Measurements from ENCODE around the gene GRB14.

Gene GRB14

GRCh38 chr2:164593541-164593940 is 27.7 kb downstream of the GRB14 start:
- Histone ChIP-seq H3K9me3 (ENCODE audit: control insufficient read depth, low read length) (no peaks in the 10 kb centered on the region), H3K36me3 (ENCODE audit: control insufficient read depth, insufficient read depth, low read length) (no peaks in the 10 kb centered on the region), H3K4me1 (ENCODE audit: control insufficient read depth, insufficient read depth, low read length, poor library complexity, severe bottlenecking) (no peaks in the 10 kb centered on the region), H3K4me3 (ENCODE audit: insufficient read depth, low read depth, low read length, poor library complexity, severe bottlenecking) (no peak overlapping the region), H3K27ac (ENCODE audit: insufficient read depth, low read length, poor library complexity, severe bottlenecking) (no peak overlapping the region), H3K27me3 (replicated peaks; ENCODE audit: control insufficient read depth, insufficient read depth, low read length, poor library complexity, severe bottlenecking) (no peaks in the 10 kb centered on the region)
- no peak for DNase-seq

DNA sequence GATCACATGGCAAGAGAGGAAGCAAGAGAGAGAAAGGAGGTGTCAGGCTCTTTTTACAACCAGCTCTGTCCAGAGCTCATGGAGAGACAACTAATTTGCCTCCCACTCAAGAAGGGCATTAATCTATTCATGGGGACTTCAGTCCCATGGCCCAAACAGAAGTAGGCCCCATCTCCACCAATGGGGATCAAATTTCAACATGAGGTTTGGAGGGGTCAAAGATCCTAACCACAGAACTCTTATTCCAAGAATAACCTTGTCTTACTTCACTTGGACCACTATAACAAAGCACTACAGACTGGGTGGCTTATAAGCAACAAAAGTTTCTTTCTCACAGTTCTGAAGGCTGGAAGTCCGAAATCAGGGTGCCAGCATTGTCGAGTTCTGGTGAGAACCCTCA is 31.8 kb downstream of the GRB14 start:
- no peaks in the 10 kb centered on the region for H3K36me3 ChIP-seq (ENCODE audit: control insufficient read depth, insufficient read depth, low read length)
- H3K27ac ChIP-seq (ENCODE audit: insufficient read depth, low read length, poor library complexity, severe bottlenecking) = no peak overlapping the region
- H3K27me3 ChIP-seq (replicated peaks; ENCODE audit: control insufficient read depth, insufficient read depth, low read length, poor library complexity, severe bottlenecking) = no peaks in the 10 kb centered on the region
- no peak overlapping the region for H3K4me3 ChIP-seq (ENCODE audit: insufficient read depth, low read depth, low read length, poor library complexity, severe bottlenecking)
- H3K4me1 ChIP-seq (ENCODE audit: control insufficient read depth, insufficient read depth, low read length, poor library complexity, severe bottlenecking) = no peaks in the 10 kb centered on the region
- H3K9me3 ChIP-seq (ENCODE audit: control insufficient read depth, low read length) = no peaks in the 10 kb centered on the region
- DNase-seq = no peak

DNA sequence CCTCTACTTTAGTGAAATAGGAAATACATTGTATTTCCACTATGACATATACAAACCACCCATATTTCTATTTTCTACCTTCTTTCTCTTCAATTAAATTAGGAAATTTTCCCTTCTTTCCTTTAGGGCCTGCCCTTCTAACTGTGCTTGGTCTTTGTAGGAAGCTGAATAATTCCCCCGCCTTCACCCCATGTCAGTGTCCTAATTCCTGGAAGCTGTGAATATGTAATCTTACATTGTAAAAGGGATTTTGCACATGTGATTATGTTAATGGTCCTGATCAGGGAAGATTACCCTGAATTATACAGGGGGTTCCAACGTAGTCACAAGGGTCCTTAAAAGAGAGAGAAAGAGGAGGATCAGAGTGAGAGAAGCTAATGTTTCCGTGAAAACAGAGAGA is 40.2 kb downstream of the GRB14 start:
- Histone ChIP-seq H3K27me3 (replicated peaks; ENCODE audit: control insufficient read depth, insufficient read depth, low read length, poor library complexity, severe bottlenecking) (no peaks in the 10 kb centered on the region), H3K4me3 (ENCODE audit: insufficient read depth, low read depth, low read length, poor library complexity, severe bottlenecking) (no peak overlapping the region), H3K4me1 (ENCODE audit: control insufficient read depth, insufficient read depth, low read length, poor library complexity, severe bottlenecking) (no peaks in the 10 kb centered on the region), H3K36me3 (ENCODE audit: control insufficient read depth, insufficient read depth, low read length) (no peaks in the 10 kb centered on the region), H3K9me3 (ENCODE audit: control insufficient read depth, low read length) (no peaks in the 10 kb centered on the region), H3K27ac (ENCODE audit: insufficient read depth, low read length, poor library complexity, severe bottlenecking) (no peak overlapping the region)
- DNase-seq = no peak

- Histone ChIP-seq H3K4me1 (ENCODE audit: control insufficient read depth, insufficient read depth, low read length, poor library complexity, severe bottlenecking) (no peaks in the 10 kb centered on the region), H3K27ac (ENCODE audit: insufficient read depth, low read length, poor library complexity, severe bottlenecking) (no peak overlapping the region), H3K4me3 (ENCODE audit: insufficient read depth, low read depth, low read length, poor library complexity, severe bottlenecking) (no peak overlapping the region), H3K9me3 (ENCODE audit: control insufficient read depth, low read length) (no peaks in the 10 kb centered on the region), H3K36me3 (ENCODE audit: control insufficient read depth, insufficient read depth, low read length) (no peaks in the 10 kb centered on the region), H3K27me3 (replicated peaks; ENCODE audit: control insufficient read depth, insufficient read depth, low read length, poor library complexity, severe bottlenecking) (no peaks in the 10 kb centered on the region)
- DNase-seq = no peak
Measured at GRCh38 chr2:164574931-164575330, 46.4 kb downstream of the GRB14 start.

DNA sequence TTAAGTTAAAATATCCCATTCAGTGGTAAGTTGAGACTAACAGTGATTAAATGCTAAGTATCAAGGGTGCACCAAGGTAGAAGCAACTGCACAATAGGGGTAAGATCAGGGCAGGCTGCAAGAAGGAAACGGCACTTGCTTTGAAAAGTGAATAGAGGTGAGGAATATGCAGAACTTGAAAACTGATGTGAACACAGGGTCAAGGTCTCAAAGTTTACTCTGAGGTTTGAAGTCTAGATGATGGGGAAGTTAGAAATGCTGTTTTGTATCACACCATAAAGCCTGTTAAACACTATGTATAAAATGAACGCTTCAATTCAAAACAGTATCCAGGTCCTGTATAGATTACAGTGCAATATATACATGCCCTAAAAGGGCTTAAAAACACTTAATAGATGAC is 50.8 kb downstream of the GRB14 start:
- Histone ChIP-seq H3K27me3 (replicated peaks; ENCODE audit: control insufficient read depth, insufficient read depth, low read length, poor library complexity, severe bottlenecking) (no peaks in the 10 kb centered on the region), H3K4me1 (ENCODE audit: control insufficient read depth, insufficient read depth, low read length, poor library complexity, severe bottlenecking) (no peaks in the 10 kb centered on the region), H3K36me3 (ENCODE audit: control insufficient read depth, insufficient read depth, low read length) (no peaks in the 10 kb centered on the region), H3K4me3 (ENCODE audit: insufficient read depth, low read depth, low read length, poor library complexity, severe bottlenecking) (no peak overlapping the region), H3K27ac (ENCODE audit: insufficient read depth, low read length, poor library complexity, severe bottlenecking) (no peak overlapping the region), H3K9me3 (ENCODE audit: control insufficient read depth, low read length) (no peaks in the 10 kb centered on the region)
- no peak for DNase-seq

GRCh38 chr2:164569378-164569777 is 51.9 kb downstream of the GRB14 start:
- DNase-seq = no peak
- H3K4me3 ChIP-seq (ENCODE audit: insufficient read depth, low read depth, low read length, poor library complexity, severe bottlenecking) = no peak overlapping the region
- no peaks in the 10 kb centered on the region for H3K9me3 ChIP-seq (ENCODE audit: control insufficient read depth, low read length)
- H3K27me3 ChIP-seq (replicated peaks; ENCODE audit: control insufficient read depth, insufficient read depth, low read length, poor library complexity, severe bottlenecking) = no peaks in the 10 kb centered on the region
- H3K36me3 ChIP-seq (ENCODE audit: control insufficient read depth, insufficient read depth, low read length) = no peaks in the 10 kb centered on the region
- H3K4me1 ChIP-seq (ENCODE audit: control insufficient read depth, insufficient read depth, low read length, poor library complexity, severe bottlenecking) = no peaks in the 10 kb centered on the region
- H3K27ac ChIP-seq (ENCODE audit: insufficient read depth, low read length, poor library complexity, severe bottlenecking) = no peak overlapping the region

- DNase-seq = no peak
- H3K4me3 ChIP-seq (ENCODE audit: insufficient read depth, low read depth, low read length, poor library complexity, severe bottlenecking) = no peak overlapping the region
- H3K4me1 ChIP-seq (ENCODE audit: control insufficient read depth, insufficient read depth, low read length, poor library complexity, severe bottlenecking) = no peaks in the 10 kb centered on the region
- H3K36me3 ChIP-seq (ENCODE audit: control insufficient read depth, insufficient read depth, low read length) = no peaks in the 10 kb centered on the region
- H3K27me3 ChIP-seq (replicated peaks; ENCODE audit: control insufficient read depth, insufficient read depth, low read length, poor library complexity, severe bottlenecking) = no peaks in the 10 kb centered on the region
- no peaks in the 10 kb centered on the region for H3K9me3 ChIP-seq (ENCODE audit: control insufficient read depth, low read length)
- H3K27ac ChIP-seq (ENCODE audit: insufficient read depth, low read length, poor library complexity, severe bottlenecking) = no peak overlapping the region
Measured at GRCh38 chr2:164568317-164568716, 53.0 kb downstream of the GRB14 start.

DNA sequence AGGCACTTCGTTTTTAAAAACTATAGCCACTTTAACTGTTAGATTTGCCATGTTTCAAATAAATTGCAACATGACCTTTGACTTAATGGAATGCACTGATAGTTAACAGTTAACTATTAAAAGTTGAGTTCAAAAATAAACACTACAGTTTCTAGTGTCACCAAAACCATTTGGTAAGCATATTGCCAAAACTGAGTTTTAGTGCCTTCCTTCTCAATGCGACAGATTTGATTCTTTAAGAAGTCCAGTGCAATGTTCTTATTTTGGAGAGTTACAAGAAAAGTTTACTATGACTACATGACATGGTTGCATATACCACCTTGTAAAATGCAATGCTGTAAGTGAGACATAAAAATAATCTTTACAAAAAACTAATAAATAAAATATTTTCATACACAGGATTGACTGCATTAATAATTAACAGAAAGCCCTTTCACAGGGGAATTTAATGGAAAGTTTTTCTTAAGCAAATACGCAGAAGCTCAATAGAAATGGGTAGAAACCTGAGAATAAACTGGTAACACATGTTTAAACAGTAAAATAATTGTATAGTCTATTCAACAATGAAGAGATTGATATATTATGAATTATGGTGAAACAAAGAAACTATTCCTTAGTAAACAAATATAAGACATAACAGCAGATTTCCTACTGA is 53.8 kb downstream of the GRB14 start:
- H3K27me3 ChIP-seq (replicated peaks; ENCODE audit: control insufficient read depth, insufficient read depth, low read length, poor library complexity, severe bottlenecking) = no peaks in the 10 kb centered on the region
- H3K36me3 ChIP-seq (ENCODE audit: control insufficient read depth, insufficient read depth, low read length) = no peaks in the 10 kb centered on the region
- H3K4me3 ChIP-seq (ENCODE audit: insufficient read depth, low read depth, low read length, poor library complexity, severe bottlenecking) = no peak overlapping the region
- H3K4me1 ChIP-seq (ENCODE audit: control insufficient read depth, insufficient read depth, low read length, poor library complexity, severe bottlenecking) = no peaks in the 10 kb centered on the region
- no peak for DNase-seq
- no peak overlapping the region for H3K27ac ChIP-seq (ENCODE audit: insufficient read depth, low read length, poor library complexity, severe bottlenecking)
- H3K9me3 ChIP-seq (ENCODE audit: control insufficient read depth, low read length) = no peaks in the 10 kb centered on the region

GRCh38 chr2:164565359-164565758 is 55.9 kb downstream of the GRB14 start:
- Histone ChIP-seq H3K9me3 (ENCODE audit: control insufficient read depth, low read length) (no peaks in the 10 kb centered on the region), H3K27me3 (replicated peaks; ENCODE audit: control insufficient read depth, insufficient read depth, low read length, poor library complexity, severe bottlenecking) (no peaks in the 10 kb centered on the region), H3K27ac (ENCODE audit: insufficient read depth, low read length, poor library complexity, severe bottlenecking) (no peak overlapping the region), H3K4me3 (ENCODE audit: insufficient read depth, low read depth, low read length, poor library complexity, severe bottlenecking) (no peak overlapping the region), H3K4me1 (ENCODE audit: control insufficient read depth, insufficient read depth, low read length, poor library complexity, severe bottlenecking) (no peaks in the 10 kb centered on the region), H3K36me3 (ENCODE audit: control insufficient read depth, insufficient read depth, low read length) (no peaks in the 10 kb centered on the region)
- DNase-seq = no peak

DNA sequence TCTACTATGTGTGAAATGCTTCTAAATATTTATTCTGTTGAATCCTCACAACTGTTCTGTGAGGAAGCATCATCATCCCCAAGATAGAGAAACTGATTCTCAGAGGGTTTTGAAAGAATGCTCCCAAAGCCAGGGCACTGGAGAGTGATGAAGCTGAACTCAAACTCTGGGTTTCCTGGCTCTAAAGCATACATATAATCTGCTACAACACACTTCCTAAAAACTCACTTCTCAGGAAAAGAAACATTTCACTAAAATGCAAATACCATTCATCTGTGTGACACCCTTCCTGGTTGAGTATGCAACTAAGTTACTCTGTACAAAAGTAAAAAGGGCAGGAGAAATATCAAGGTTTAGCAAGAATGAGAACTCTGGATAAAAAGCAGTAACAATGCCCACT is 58.6 kb downstream of the GRB14 start:
- H3K27ac ChIP-seq (ENCODE audit: insufficient read depth, low read length, poor library complexity, severe bottlenecking) = no peak overlapping the region
- H3K4me1 ChIP-seq (ENCODE audit: control insufficient read depth, insufficient read depth, low read length, poor library complexity, severe bottlenecking) = no peaks in the 10 kb centered on the region
- H3K27me3 ChIP-seq (replicated peaks; ENCODE audit: control insufficient read depth, insufficient read depth, low read length, poor library complexity, severe bottlenecking) = no peaks in the 10 kb centered on the region
- no peak overlapping the region for H3K4me3 ChIP-seq (ENCODE audit: insufficient read depth, low read depth, low read length, poor library complexity, severe bottlenecking)
- H3K9me3 ChIP-seq (ENCODE audit: control insufficient read depth, low read length) = no peaks in the 10 kb centered on the region
- no peak for DNase-seq
- no peaks in the 10 kb centered on the region for H3K36me3 ChIP-seq (ENCODE audit: control insufficient read depth, insufficient read depth, low read length)

Data from effector memory CD4-positive, alpha-beta T cell (primary cell).